GM12891 (cell line): ENCODE measurements around the gene REEP2.

Source experiments
- POLR2A ChIP-seq: IDR thresholded peaks from 2 replicates; pipeline ENCODE4 v1.6.1; 2011; ENCODE audit warnings: low read depth, low read length, control low read depth
- POLR2AphosphoS5 ChIP-seq: IDR thresholded peaks from 2 replicates; pipeline ENCODE4 v1.6.1; 2011; ENCODE audit warnings: low read depth, low read length, control low read depth
- SPI1 ChIP-seq: IDR thresholded peaks from 2 replicates; pipeline ENCODE4 v1.6.1; 2011; ENCODE audit warnings: low read depth, low read length, control low read depth

DNA sequence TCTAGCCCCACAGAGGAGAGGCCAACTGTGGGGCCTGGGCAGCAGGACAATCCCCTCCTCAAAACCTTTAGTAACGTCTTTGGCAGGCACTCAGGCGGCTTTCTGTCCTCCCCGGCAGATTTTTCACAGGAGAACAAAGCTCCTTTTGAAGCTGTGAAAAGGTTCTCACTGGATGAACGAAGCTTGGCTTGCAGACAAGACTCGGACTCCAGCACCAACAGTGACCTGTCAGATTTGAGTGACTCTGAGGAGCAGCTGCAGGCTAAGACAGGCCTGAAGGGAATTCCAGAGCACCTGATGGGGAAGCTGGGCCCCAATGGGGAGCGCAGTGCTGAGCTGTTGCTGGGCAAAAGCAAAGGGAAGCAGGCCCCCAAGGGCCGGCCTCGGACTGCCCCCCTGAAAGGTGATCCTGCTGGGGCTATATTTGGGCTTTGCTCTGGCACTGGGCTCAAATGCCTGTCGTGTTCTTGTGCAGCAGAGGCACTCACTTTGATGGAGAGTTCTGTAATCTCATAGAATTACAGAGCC, 46.9 kb upstream of the REEP2 start:
- TF ChIP-seq POLR2A, result no peak
- no peak for TF ChIP-seq POLR2AphosphoS5
- no peak for TF ChIP-seq SPI1
